ACHN (cell line): ENCODE results near the gene GSTO2.

Source experiments
- DNase-seq: peaks from one replicate; pipeline ENCODE4 v3.0.0-alpha.2; 2015
- in situ Hi-C: cut with HindIII; loops from 2 replicates; pipeline ENCODE4 v1.10.0; 2017; ENCODE audit warnings: low sequenced_read_pairs, low pct_ligation_motif_present, low pct_unique_long_range_greater_than_20kb

Gene GSTO2

GRCh38 chr10:104273899-104274575 lies 5.1 kb downstream of the GSTO2 start:
- in situ Hi-C loops = no loop called here
- DNase-seq = no peak

- in situ Hi-C loops = no loop called here
Measured at GRCh38 chr10:104274762-104275721, 6.1 kb downstream of the GSTO2 start.

GRCh38 chr10:104276192-104276591 lies 7.2 kb downstream of the GSTO2 start:
- no peak for DNase-seq
- in situ Hi-C loops = no loop called here

More at GRCh38 chr10:104274762-104275721, 6.1 kb downstream of the GSTO2 start:
- peak; percentile 56 for DNase-seq

- no peak for DNase-seq
- in situ Hi-C loops = no loop called here
Measured at GRCh38 chr10:104277785-104278184, 8.8 kb downstream of the GSTO2 start.

GRCh38 chr10:104279550-104280259 lies 10.7 kb downstream of the GSTO2 start:
- in situ Hi-C loops = no loop called here

GRCh38 chr10:104281694-104282093 lies 12.7 kb downstream of the GSTO2 start:
- in situ Hi-C loops = no loop called here

More at GRCh38 chr10:104279550-104280259, 10.7 kb downstream of the GSTO2 start:
- no peak for DNase-seq

GRCh38 chr10:104284846-104285245 lies 15.9 kb downstream of the GSTO2 start:
- in situ Hi-C loops = no loop called here
- no peak for DNase-seq

More at GRCh38 chr10:104281694-104282093, 12.7 kb downstream of the GSTO2 start:
- no peak for DNase-seq

- in situ Hi-C loops = no loop called here
- DNase-seq = no peak
Measured at GRCh38 chr10:104286939-104287338, 18.0 kb downstream of the GSTO2 start.

GRCh38 chr10:104288355-104288754 lies 19.4 kb downstream of the GSTO2 start:
- in situ Hi-C loops = no loop called here
- DNase-seq = no peak

GRCh38 chr10:104291439-104291951 lies 22.5 kb downstream of the GSTO2 start:
- peak; percentile 91 for DNase-seq
- in situ Hi-C loops = no loop called here

- DNase-seq = no peak
- in situ Hi-C loops = no loop called here
Measured at GRCh38 chr10:104293011-104293410, 24.0 kb downstream of the GSTO2 start.

- in situ Hi-C loops = no loop called here
- DNase-seq = no peak
Measured at GRCh38 chr10:104293781-104294321, 24.9 kb downstream of the GSTO2 start.

- no peak for DNase-seq
- in situ Hi-C loops = no loop called here
Measured at GRCh38 chr10:104296687-104297436, 27.9 kb downstream of the GSTO2 start.

GRCh38 chr10:104297697-104298660 lies 29.0 kb downstream of the GSTO2 start:
- no peak for DNase-seq
- in situ Hi-C loops = no loop called here

- in situ Hi-C loops = no loop called here
- no peak for DNase-seq
Measured at GRCh38 chr10:104299031-104299904, 30.3 kb downstream of the GSTO2 start.
